EL (cell line): ENCODE measurements around the gene FCHO1.
"Not testable (repeated sequence)": the region's sequence is repeated elsewhere in the genome, so short reads cannot be mapped to it uniquely, and the experiment has no call there.

Experiments used
- DNase-seq: peaks from one replicate; pipeline ENCODE4 v3.0.0-alpha.2; 2016

The FCHO1 gene

GRCh38 chr19:17766543-17767131 lies 15.4 kb downstream of the FCHO1 start:
- DNase-seq = peak; percentile 80

- no peak for DNase-seq
Observed at GRCh38 chr19:17767559-17767958, 16.3 kb downstream of the FCHO1 start.

- DNase-seq = no peak
Observed at GRCh38 chr19:17770613-17771012, 19.3 kb downstream of the FCHO1 start.

- DNase-seq = peak; percentile 40
Observed at GRCh38 chr19:17772172-17772571, 20.9 kb downstream of the FCHO1 start.

- peak; percentile 56 for DNase-seq
Observed at GRCh38 chr19:17775245-17775927, 24.1 kb downstream of the FCHO1 start.

GRCh38 chr19:17775991-17776803 lies 24.9 kb downstream of the FCHO1 start:
- DNase-seq = no peak

GRCh38 chr19:17777840-17778239 lies 26.6 kb downstream of the FCHO1 start:
- DNase-seq = not testable (repeated sequence)

GRCh38 chr19:17778251-17778967 lies 27.1 kb downstream of the FCHO1 start:
- DNase-seq = peak; percentile 69

GRCh38 chr19:17778968-17779929 lies 28.0 kb downstream of the FCHO1 start:
- peak; percentile 77 for DNase-seq

- no peak for DNase-seq
Observed at GRCh38 chr19:17780781-17781180, 29.5 kb downstream of the FCHO1 start.

- not testable (repeated sequence) for DNase-seq
Observed at GRCh38 chr19:17783721-17784120, 32.4 kb downstream of the FCHO1 start.

- DNase-seq = peak; percentile 62
Observed at GRCh38 chr19:17784201-17785008, 33.1 kb downstream of the FCHO1 start.

- DNase-seq = no peak
Observed at GRCh38 chr19:17787274-17787913, 36.1 kb downstream of the FCHO1 start.

GRCh38 chr19:17788632-17789031 lies 37.4 kb downstream of the FCHO1 start:
- DNase-seq = no peak

GRCh38 chr19:17790059-17790780 lies 38.9 kb downstream of the FCHO1 start:
- DNase-seq = no peak

- no peak for DNase-seq
Observed at GRCh38 chr19:17794412-17794730, 43.1 kb downstream of the FCHO1 start.

- peak; percentile 57 for DNase-seq
Observed at GRCh38 chr19:17794731-17795494, 43.6 kb downstream of the FCHO1 start, which contains the start of gene B3GNT3. Gene B3GNT3, plus strand, starts transcription at chr19:17795138. Its CDS starts 12,670 bp downstream, at chr19:17807808.

- DNase-seq = no peak
Observed at GRCh38 chr19:17795495-17795856, 44.2 kb downstream of the FCHO1 start.
